22Rv1 (cell line): ENCODE measurements around the gene CAPG.
A peak's percentile ranks its signal among the peaks of the same experiment; 100 is the strongest.
"Not testable (repeated sequence)": the region's sequence is repeated elsewhere in the genome, so short reads cannot be mapped to it uniquely, and the experiment has no call there.

Source experiments
- H3K27ac ChIP-seq: fragments of 450-650 bp; 2 replicates; pipeline ENCODE4 v1.5.1; 2017
- ZFX ChIP-seq: fragments of 450-650 bp; IDR thresholded peaks from 2 replicates; pipeline ENCODE4 v1.6.1; 2017; ENCODE audit warnings: antibody characterized with exemption, borderline replicate concordance
- TF ChIP-seq, protein P1 (sequence below): fragments of 450-650 bp; IDR thresholded peaks from 2 replicates; pipeline ENCODE4 v1.5.1; 2017; ENCODE audit warnings: mild to moderate bottlenecking

The CAPG gene

DNA sequence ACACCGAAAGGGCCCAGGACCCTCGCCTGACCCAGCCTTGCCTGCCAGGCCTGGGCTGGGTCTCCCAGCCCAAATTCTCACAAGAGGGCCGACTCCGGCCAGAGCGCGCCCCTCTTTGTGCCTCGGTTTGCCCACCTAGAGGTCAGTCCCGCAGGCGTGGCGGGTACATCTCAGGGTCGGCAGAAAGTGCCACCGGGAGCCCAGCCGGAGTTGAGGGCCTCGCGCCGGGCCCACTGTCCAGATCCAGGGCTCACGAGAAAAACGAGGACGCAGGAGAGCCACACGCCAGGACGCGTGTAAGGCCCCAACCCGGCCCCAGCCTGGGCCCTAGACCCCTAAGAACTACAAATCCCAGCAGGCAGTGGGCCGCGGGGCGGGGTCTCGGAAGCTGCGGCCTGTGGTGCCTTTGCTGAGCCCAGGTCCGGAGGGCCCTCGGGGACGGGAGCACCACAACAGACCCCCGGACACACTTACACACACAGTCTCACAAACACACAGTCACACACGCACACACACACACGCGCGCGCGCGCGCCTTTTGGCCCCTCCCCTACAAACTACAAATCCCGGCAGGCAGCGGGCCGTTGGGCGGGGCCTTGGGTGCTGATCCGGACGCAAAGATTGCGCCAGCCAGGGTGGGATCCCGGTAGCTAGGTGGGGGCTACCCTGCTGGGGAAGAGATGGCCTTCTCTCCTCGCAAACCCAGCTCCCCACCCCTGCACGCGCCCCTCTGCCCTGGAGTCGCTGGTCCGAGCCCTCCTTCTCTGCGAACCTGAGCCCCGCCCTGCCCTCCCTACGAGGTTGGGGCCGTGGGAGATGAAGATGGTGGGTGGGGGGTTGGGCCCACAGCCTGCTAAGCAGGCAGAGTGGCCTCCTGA is 8.2 kb upstream of the CAPG start, which contains the start of gene SH2D6:
TSS of gene SH2D6 (plus strand) at position 583 of the 877 bp plus-strand sequence. CDS start 10,752 bp downstream, outside the sequence.
- H3K27ac ChIP-seq = peak within 1 kb of the TSS; percentile 96
- TF ChIP-seq, protein P1, sequence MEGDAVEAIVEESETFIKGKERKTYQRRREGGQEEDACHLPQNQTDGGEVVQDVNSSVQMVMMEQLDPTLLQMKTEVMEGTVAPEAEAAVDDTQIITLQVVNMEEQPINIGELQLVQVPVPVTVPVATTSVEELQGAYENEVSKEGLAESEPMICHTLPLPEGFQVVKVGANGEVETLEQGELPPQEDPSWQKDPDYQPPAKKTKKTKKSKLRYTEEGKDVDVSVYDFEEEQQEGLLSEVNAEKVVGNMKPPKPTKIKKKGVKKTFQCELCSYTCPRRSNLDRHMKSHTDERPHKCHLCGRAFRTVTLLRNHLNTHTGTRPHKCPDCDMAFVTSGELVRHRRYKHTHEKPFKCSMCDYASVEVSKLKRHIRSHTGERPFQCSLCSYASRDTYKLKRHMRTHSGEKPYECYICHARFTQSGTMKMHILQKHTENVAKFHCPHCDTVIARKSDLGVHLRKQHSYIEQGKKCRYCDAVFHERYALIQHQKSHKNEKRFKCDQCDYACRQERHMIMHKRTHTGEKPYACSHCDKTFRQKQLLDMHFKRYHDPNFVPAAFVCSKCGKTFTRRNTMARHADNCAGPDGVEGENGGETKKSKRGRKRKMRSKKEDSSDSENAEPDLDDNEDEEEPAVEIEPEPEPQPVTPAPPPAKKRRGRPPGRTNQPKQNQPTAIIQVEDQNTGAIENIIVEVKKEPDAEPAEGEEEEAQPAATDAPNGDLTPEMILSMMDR = no peak
- no peak for TF ChIP-seq ZFX

DNA sequence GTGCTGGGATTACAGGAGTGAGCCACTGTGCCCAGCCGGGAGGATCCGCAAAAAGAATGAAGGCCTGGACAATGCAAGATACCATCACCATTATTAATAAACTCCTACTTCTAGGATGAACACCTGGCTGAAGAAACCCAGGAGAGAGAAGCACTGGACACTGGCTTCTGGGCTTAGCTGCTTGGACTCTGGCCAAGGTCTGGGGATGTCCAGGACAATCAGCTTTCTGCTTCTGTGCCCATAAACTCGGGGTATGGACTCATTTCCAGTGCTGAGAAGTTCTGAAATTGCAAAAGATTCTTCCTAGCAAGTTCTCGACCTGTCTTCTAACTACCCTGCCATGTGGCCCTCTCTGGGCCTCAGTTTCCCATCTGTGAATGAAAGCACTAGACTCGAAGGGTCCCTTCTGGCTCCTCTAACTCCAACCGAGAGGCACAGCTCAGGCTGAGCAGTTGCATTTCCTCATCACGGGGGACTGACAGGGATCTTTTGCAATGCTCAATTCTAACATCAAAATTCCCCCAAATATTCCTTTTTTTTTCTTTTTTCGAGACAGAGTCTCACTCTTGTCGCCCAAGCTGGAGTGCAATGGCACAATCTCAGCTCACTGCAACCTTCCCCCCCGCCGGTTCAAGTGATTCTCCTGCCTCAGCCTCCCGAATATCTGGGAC is 5.9 kb upstream of the CAPG start:
- TF ChIP-seq ZFX = no peak
- no peak overlapping the region for H3K27ac ChIP-seq

DNA sequence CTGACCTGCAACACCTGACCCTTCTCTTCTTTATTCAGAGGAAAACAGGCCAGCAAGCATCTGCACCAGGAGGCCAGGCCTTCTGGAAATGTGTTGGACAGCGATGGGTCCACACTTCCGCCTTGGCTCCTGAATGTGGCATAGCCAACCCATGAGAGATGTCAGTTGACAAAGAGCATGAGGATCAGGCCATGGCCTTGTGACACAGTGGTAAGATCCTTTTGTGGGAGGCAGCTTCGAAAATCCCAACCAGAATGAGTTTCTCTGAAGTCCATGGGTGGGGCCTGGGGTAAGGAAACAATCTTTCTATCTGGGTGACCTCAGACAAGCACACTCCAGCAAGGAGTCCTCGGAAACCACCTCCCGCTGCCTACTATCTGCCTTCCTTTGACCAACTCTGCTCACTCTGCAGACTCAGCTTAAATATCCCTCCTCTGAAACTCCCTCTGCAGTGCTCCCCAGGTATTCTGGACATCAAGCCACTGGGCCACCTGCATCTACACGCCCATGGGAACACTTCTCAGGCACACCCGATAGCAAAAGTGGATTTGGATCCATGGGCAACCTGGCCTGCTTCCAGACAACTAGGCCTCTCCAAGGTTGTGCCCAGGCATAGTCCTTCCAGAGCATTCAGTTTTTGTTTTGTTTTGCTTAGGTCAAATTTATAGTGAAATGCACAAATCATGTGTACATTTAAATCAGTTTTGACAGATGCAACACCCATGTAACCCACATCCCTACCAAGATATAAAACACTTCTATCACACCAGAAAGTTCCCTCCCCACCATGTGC is 4.8 kb upstream of the CAPG start:
- no peak for TF ChIP-seq ZFX
- TF ChIP-seq, protein P1 = no peak

DNA sequence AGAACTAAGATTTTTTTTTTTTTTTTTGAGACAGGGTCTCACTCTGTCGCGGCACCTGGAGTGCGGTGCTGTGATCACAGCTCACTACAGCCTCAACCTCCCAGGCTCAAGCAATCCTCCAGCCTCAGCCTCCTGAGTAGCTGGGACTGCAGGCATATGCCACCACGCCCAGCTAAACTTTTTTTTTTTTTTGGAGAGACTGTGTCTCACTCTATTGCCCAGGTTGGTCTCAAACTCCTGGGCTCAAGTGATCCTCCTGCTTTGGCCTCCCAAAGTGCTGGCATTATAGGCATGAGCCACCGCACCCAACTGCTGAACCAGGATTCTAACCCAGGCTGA is 4.2 kb upstream of the CAPG start:
- not testable (repeated sequence) for H3K27ac ChIP-seq

More for the DNA sequence above, 4.8 kb upstream of the CAPG start:
- H3K27ac ChIP-seq = no peak overlapping the region

DNA sequence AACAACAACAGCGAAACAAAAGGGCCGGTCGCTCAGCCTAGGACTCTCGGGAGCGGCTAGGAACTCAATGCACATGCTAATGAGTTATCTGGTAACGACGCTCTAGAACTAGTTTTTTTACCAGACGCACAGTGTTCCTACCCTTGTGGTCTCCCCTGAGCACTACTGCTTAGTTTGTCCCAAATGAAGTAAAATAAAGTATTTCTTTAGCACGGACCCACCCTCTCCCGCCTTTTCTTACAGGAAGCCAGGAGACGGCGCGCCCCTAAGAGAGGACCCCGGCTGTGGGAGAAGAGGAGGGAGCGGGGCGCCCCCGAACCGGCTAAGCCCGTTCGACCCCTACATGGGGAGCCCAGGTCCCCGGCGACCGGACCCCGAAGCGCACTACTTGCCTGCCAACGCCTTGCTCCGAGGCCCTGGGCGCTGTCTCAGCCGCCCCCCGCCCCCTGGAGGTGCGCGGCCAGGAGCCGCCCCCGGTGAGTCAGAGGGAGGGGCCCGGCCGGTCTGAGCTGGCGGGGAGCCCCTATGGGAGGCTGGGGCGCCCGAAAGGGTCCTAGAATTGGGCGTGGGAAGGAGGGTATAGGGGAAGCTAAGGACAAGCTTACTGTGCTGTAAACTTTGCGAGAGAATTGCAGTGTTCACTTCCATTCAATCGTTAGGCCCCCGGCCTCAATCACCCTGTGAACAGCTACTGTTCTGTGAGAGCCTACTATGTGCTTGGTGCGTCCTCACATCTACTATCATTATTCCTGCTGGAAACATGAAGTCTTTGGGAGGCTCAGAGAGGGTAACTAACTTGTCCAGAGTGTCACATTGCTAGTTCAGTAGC is 3.6 kb upstream of the CAPG start:
- TF ChIP-seq, protein P1 = no peak
- TF ChIP-seq ZFX = no peak
- H3K27ac ChIP-seq = no peak overlapping the region

DNA sequence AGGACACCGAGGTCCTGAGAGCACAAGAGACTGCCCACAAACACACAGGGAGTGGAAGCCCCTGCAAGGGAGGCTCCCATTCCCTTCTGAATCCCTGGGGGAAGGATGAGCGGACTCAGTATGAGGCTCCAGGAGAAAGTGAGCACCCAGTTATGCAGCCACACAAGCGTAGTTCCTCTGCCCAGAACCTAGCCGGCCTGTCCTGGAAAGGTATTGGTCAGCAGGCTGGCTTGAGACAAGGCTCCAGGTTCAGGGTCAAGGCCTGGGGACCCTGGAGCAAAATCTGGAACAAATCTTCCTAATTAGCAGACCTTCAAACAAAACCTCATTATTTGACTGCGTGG is 1.2 kb upstream of the CAPG start:
- H3K27ac ChIP-seq = no peak overlapping the region
- TF ChIP-seq, protein P1 = no peak
- TF ChIP-seq ZFX = no peak

DNA sequence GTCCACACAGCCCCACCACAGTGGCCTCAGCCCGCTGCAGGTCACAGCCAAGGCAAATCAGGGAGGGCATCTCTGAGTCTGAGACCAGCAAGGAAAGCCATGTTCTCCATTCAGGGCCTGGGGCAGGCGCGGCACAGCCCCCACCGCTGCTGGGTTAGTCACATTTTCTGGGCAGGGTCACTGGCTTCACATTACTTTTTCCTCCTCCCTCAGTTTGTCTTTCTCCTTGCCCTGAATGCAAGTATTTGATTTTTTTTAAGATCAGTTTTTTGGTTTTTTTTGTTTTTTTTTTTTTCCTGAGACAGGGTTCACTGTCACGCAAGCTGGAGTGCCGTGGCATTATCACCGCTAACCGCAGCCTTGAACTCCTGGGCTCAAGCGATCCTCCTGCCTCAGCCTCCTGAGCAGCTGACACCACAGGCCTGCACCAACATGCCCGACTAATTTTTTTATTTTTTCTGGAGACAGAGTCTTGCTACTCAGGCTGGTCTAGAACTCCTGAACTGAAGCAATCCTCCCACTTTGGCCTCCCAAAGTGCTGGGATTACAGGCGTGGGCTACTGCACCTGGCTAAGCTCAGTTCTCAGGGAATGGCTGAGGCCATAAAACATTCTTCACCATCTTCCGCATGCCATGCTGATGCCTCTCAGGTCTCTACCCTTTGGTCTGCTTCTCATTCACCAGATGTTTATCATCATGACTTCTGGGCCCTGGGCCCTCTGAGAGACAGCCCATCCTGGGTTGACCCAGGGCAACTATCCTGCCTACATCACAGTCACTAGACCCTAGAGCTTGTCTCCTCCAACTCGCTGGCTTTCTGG is 628 bp upstream of the CAPG start:
- TF ChIP-seq ZFX = no peak
- TF ChIP-seq, protein P1 = no peak
- no peak overlapping the region for H3K27ac ChIP-seq
